ENCODE data around the gene PRRX1.

The PRRX1 gene

GRCh38 chr1:170770254-170770653 lies 106.3 kb downstream of the PRRX1 start:
- DNase-seq, result no peak

DNA sequence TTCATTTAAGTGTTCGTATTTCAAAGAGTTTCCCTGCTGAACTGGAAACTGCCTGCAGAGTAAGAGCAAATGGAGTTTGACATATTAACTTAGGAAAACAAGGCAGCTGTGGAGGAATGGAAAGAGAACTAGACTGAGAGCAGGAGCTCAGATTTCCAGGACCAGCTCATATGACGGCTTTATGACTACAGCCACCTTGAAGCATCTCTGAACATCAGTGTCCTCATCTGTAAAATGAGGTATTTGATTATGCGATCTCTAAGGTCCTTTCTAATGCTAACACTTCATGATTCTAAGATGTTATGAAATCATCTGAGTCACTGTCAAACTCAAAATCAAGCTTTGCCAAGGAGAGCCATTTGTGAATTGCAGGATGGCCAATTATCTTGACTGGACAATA lies 112.3 kb downstream of the PRRX1 start:
- DNase-seq, result no peak

- DNase-seq, result no peak
These were observed 112.8 kb downstream of the PRRX1 start for GRCh38 chr1:170776777-170777176.
